ENCODE measurements around the gene C9orf72. TPM values are rescaled to one million over a fixed set of nuclear protein-coding genes. Genes with fewer than 3 reads are reported as not detected.

The C9orf72 gene
- 10 to 100 TPM; 21.0 to 28.0 (median 26.8) TPM for total RNA-seq
- 10 to 100 TPM in 2 of 3 donors, 1 to 10 TPM in 1; 6.4 to 11.3 (median 10.2) TPM for polyA plus RNA-seq

GRCh38 chr9:27572918-27573633 lies at the start of gene C9orf72:
C9orf72 (minus strand) TSS chr9:27573481; CDS start chr9:27567120, 6,361 bp downstream.
- peak; percentile 89 for DNase-seq
- peak within 1 kb of the TSS; percentile 96 to 100 (median 98) for H3K27ac ChIP-seq
- H3K9me3 ChIP-seq = no peaks in the 10 kb centered on the region
- intact Hi-C loops (cut with DNase I) = loop anchor here (1.0 to 10.0 kb wide), 6 partner anchors 29 to 1898 kb away; partner anchors contain the start of genes CAAP1, IFT74, MOB3B and TUSC1
- TF ChIP-seq POLR2AphosphoS5 (IDR thresholded peaks at IDR 0.05) (peak; percentile 85 to 92 (median 90)), POLR2A (IDR thresholded peaks at IDR 0.05) (peak; percentile 80 to 85), CTCF (IDR thresholded peaks at IDR 0.05) (no peak), EP300 (IDR thresholded peaks at IDR 0.05) (peak in 1 of 4 donors; percentile 32)
- WGBS, 2 donors = 1% methylated on average over 72 of the region's 72 CpGs
- H3K4me1 ChIP-seq = peaks cover 3 to 32% (median 16%) of the 10 kb centered on the region in 4 donors
- H3K4me3 ChIP-seq = peak within 1 kb of the TSS; percentile 75 to 93 (median 80)
- no peaks in the 10 kb centered on the region for H3K27me3 ChIP-seq
- H3K36me3 ChIP-seq = no peaks in the 10 kb centered on the region

GRCh38 chr9:27622693-27623340 lies 49.5 kb upstream of the C9orf72 start:
- H3K27me3 ChIP-seq = no peaks in the 10 kb centered on the region
- peaks cover 0 to 5% (median 2%) of the 10 kb centered on the region in 4 donors for H3K4me1 ChIP-seq
- H3K36me3 ChIP-seq = no peaks in the 10 kb centered on the region
- no peak for DNase-seq
- H3K27ac ChIP-seq = no peak overlapping the region
- H3K4me3 ChIP-seq = no peak overlapping the region
- no peaks in the 10 kb centered on the region for H3K9me3 ChIP-seq
- intact Hi-C loops (cut with DNase I) = no loop called here
- 42 to 76% methylated on average over 5 of the region's 5 CpGs for WGBS, 2 donors
- TF ChIP-seq POLR2AphosphoS5 (IDR thresholded peaks at IDR 0.05) (no peak), POLR2A (IDR thresholded peaks at IDR 0.05) (no peak), CTCF (IDR thresholded peaks at IDR 0.05) (no peak), EP300 (IDR thresholded peaks at IDR 0.05) (no peak)

GRCh38 chr9:27619743-27620142 lies 46.5 kb upstream of the C9orf72 start:
- intact Hi-C loops (cut with DNase I) = no loop called here
- no peak overlapping the region for H3K4me3 ChIP-seq
- no peaks in the 10 kb centered on the region for H3K27me3 ChIP-seq
- 85 to 92% methylated on average over 6 of the region's 6 CpGs for WGBS, 2 donors
- no peak for DNase-seq
- no peaks in the 10 kb centered on the region for H3K9me3 ChIP-seq
- no peak overlapping the region for H3K27ac ChIP-seq
- H3K36me3 ChIP-seq = no peaks in the 10 kb centered on the region
- no peak for TF ChIP-seq CTCF (IDR thresholded peaks at IDR 0.05)
- no peak for TF ChIP-seq POLR2A (IDR thresholded peaks at IDR 0.05)
- TF ChIP-seq POLR2AphosphoS5 (IDR thresholded peaks at IDR 0.05) = no peak
- TF ChIP-seq EP300 (IDR thresholded peaks at IDR 0.05) = no peak
- H3K4me1 ChIP-seq = no peaks in the 10 kb centered on the region

GRCh38 chr9:27618066-27618465 lies 44.8 kb upstream of the C9orf72 start:
- Histone ChIP-seq H3K27me3 (no peaks in the 10 kb centered on the region), H3K36me3 (no peaks in the 10 kb centered on the region), H3K27ac (no peak overlapping the region), H3K4me3 (no peak overlapping the region), H3K9me3 (no peaks in the 10 kb centered on the region), H3K4me1 (no peaks in the 10 kb centered on the region)
- no peak for TF ChIP-seq CTCF (IDR thresholded peaks at IDR 0.05)
- no peak for TF ChIP-seq POLR2A (IDR thresholded peaks at IDR 0.05)
- no peak for TF ChIP-seq POLR2AphosphoS5 (IDR thresholded peaks at IDR 0.05)
- TF ChIP-seq EP300 (IDR thresholded peaks at IDR 0.05) = no peak
- intact Hi-C loops (cut with DNase I) = no loop called here
- DNase-seq = no peak
- 80 to 87% methylated on average over 4 of the region's 4 CpGs for WGBS, 2 donors
